Kidney (tissue), 14 donors: ENCODE results near the gene KRTAP9-6. TPM values are rescaled to one million over a fixed set of nuclear protein-coding genes. Genes with fewer than 3 reads are reported as not detected.

Experiments used
- DNase-seq, 5 donors: peaks; one replicate each; pipeline ENCODE4 v3.0.0-alpha.2; 2013 to 2020
- FAIRE-seq: peaks from 2 replicates; lab custom pipeline; 2012; peaks lifted over from hg19 to GRCh38; lab: Jason Lieb, UNC
- H3K27ac ChIP-seq, 2 donors: one replicate each; pipeline ENCODE4 v1.7.0; 2013; ENCODE audit warnings: low read depth in 2 of 2, low read length in 2 of 2, inconsistent platforms in 1 of 2
- H3K27me3 ChIP-seq: one replicate; pipeline ENCODE4 v1.7.1; 2013; ENCODE audit warnings: low read length, inconsistent platforms; ENCODE audit not compliant: control insufficient read depth, insufficient read depth
- H3K36me3 ChIP-seq, 3 donors: one replicate each; pipeline versions ENCODE4 v1.7.0 to v1.7.1; 2013; ENCODE audit warnings: low read length in 3 of 3, control low read depth in 1 of 3, inconsistent platforms in 1 of 3; ENCODE audit not compliant: insufficient read depth in 3 of 3, control insufficient read depth in 2 of 3
- H3K4me1 ChIP-seq, 3 donors: one replicate each; pipeline versions ENCODE4 v1.7.0 to v1.7.1; 2013; ENCODE audit warnings: low read length in 3 of 3, inconsistent platforms in 1 of 3, low read depth in 1 of 3; ENCODE audit not compliant: control insufficient read depth in 2 of 3, insufficient read depth in 2 of 3
- H3K4me3 ChIP-seq, 3 donors: one replicate each; pipeline versions ENCODE4 v1.7.0 to v1.8.1; 2013; ENCODE audit warnings: low read length in 3 of 3, control low read depth in 1 of 3, inconsistent platforms in 1 of 3
- H3K9ac ChIP-seq, 3 donors: one replicate each; pipeline versions ENCODE4 v1.7.0 to v1.7.1; 2013; ENCODE audit warnings: low read length in 3 of 3, control low read depth in 1 of 3, inconsistent platforms in 1 of 3
- H3K9me3 ChIP-seq, 3 donors: one replicate each; pipeline versions ENCODE4 v1.7.0 to v1.7.1; 2013; ENCODE audit warnings: low read length in 3 of 3, control low read depth in 1 of 3, inconsistent platforms in 1 of 3; ENCODE audit not compliant: control insufficient read depth in 2 of 3, insufficient read depth in 1 of 3
- CTCF ChIP-seq: IDR thresholded peaks from 3 replicates; pipeline ENCODE4 v1.5.1; 2012; ENCODE audit warnings: mild to moderate bottlenecking, moderate library complexity, borderline replicate concordance; ENCODE audit not compliant: insufficient read depth; ENCODE audit errors: extremely low read depth
- intact Hi-C: fragments of 100-400 bp; cut with DNase I; formaldehyde crosslinking; loops from one replicate; pipeline ENCODE4 v1.11.1; 2022
- polyA plus RNA-seq: library from polyadenylated mRNA; stranded (reverse); fragments of 350-450 nt; fragmentation: Illumina TruSeq; extraction: RNeasy Lipid Tissue Mini Kit (QIAGEN cat#74804); gene quantifications from one replicate; pipeline ENCODE4 v1.2.3, GENCODE V29; 2014; ENCODE audit warnings: low read depth, low replicate concordance; ENCODE audit not compliant: insufficient read depth
- total RNA-seq: library from RNA; stranded (reverse); fragmentation: NEBNext Ultra II Directional; extraction: Animal tissue kit (Norgen Biotek cat#: 25700); gene quantifications from one replicate; pipeline ENCODE4 v1.2.1, GENCODE V29; 2021
- donor health status: control.
- donor health status: control.
- donor health status: control.
- donor health status: control.
- donor health status: control.
- donor health status: DM: yes; HTN: yes; CAD: no.
- donor health status: Normal renal cell carcinoma (clear cell type).

Gene KRTAP9-6
- total and polyA plus RNA-seq, 2 donors from 2014 or later: not detected

- DNase-seq: peak in 3 of 5 donors; percentile 38 to 68 (median 44)
- H3K27me3 ChIP-seq: no peaks in the 10 kb centered on the region
- H3K36me3 ChIP-seq: no peaks in the 10 kb centered on the region
- no peak for TF ChIP-seq CTCF
- H3K4me1 ChIP-seq: no peaks in the 10 kb centered on the region
- H3K27ac ChIP-seq: no peak within 1 kb of the TSS
- intact Hi-C loops: no loop called here
- peaks cover 0 to 5% (median 0%) of the 10 kb centered on the region in 3 donors for H3K9me3 ChIP-seq
- no peak for FAIRE-seq
- no peak within 1 kb of the TSS for H3K4me3 ChIP-seq
- H3K9ac ChIP-seq: no peak within 1 kb of the TSS
These were observed 50.1 kb downstream of the KRTAP9-6 start, which contains the start of gene KRTAP17-1 for GRCh38 chr17:41315204-41315794. KRTAP17-1 (minus strand) TSS chr17:41315710; CDS start chr17:41315650, 60 bp downstream.

Other genes with a start within 250 kb of the KRTAP9-6 start
Only the 30 nearest of the 40 such genes appear.
- not detected for gene KRTAP2-4, start 199.5 kb upstream of the KRTAP9-6 start, total RNA-seq
- not detected for gene KRTAP2-4, start 199.5 kb upstream of the KRTAP9-6 start, polyA plus RNA-seq
- not detected for gene KRTAP4-7, start 181.2 kb upstream of the KRTAP9-6 start, total RNA-seq
- not detected for gene KRTAP4-7, start 181.2 kb upstream of the KRTAP9-6 start, polyA plus RNA-seq
- not detected for gene KRTAP4-8, start 167.2 kb upstream of the KRTAP9-6 start, total RNA-seq
- gene KRTAP4-8, start 167.2 kb upstream of the KRTAP9-6 start, polyA plus RNA-seq: not detected
- not detected for gene KRTAP4-16, start 163.2 kb upstream of the KRTAP9-6 start, total RNA-seq
- not detected for gene KRTAP4-16, start 163.2 kb upstream of the KRTAP9-6 start, polyA plus RNA-seq
- not detected for gene KRTAP4-9, start 160.0 kb upstream of the KRTAP9-6 start, total RNA-seq
- not detected for gene KRTAP4-9, start 160.0 kb upstream of the KRTAP9-6 start, polyA plus RNA-seq
- gene KRTAP4-11, start 147.0 kb upstream of the KRTAP9-6 start, total RNA-seq: not detected
- gene KRTAP4-11, start 147.0 kb upstream of the KRTAP9-6 start, polyA plus RNA-seq: not detected
- gene KRTAP4-12, start 141.2 kb upstream of the KRTAP9-6 start, total RNA-seq: not detected
- not detected for gene KRTAP4-12, start 141.2 kb upstream of the KRTAP9-6 start, polyA plus RNA-seq
- not detected for gene KRTAP4-6, start 124.8 kb upstream of the KRTAP9-6 start, total RNA-seq
- gene KRTAP4-6, start 124.8 kb upstream of the KRTAP9-6 start, polyA plus RNA-seq: not detected
- gene KRTAP4-5, start 115.6 kb upstream of the KRTAP9-6 start, total RNA-seq: not detected
- not detected for gene KRTAP4-5, start 115.6 kb upstream of the KRTAP9-6 start, polyA plus RNA-seq
- gene KRTAP4-4, start 104.6 kb upstream of the KRTAP9-6 start, total RNA-seq: not detected
- gene KRTAP4-4, start 104.6 kb upstream of the KRTAP9-6 start, polyA plus RNA-seq: not detected
- not detected for gene KRTAP4-3, start 97.2 kb upstream of the KRTAP9-6 start, total RNA-seq
- gene KRTAP4-3, start 97.2 kb upstream of the KRTAP9-6 start, polyA plus RNA-seq: not detected
- not detected for gene KRTAP4-2, start 87.2 kb upstream of the KRTAP9-6 start, total RNA-seq
- not detected for gene KRTAP4-2, start 87.2 kb upstream of the KRTAP9-6 start, polyA plus RNA-seq
- not detected for gene KRTAP4-1, start 80.5 kb upstream of the KRTAP9-6 start, total RNA-seq
- not detected for gene KRTAP4-1, start 80.5 kb upstream of the KRTAP9-6 start, polyA plus RNA-seq
- not detected for gene KRTAP9-1, start 75.5 kb upstream of the KRTAP9-6 start, total RNA-seq
- gene KRTAP9-1, start 75.5 kb upstream of the KRTAP9-6 start, polyA plus RNA-seq: not detected
- not detected for gene KRTAP9-2, start 38.7 kb upstream of the KRTAP9-6 start, total RNA-seq
- not detected for gene KRTAP9-2, start 38.7 kb upstream of the KRTAP9-6 start, polyA plus RNA-seq
- not detected for gene KRTAP9-3, start 32.9 kb upstream of the KRTAP9-6 start, total RNA-seq
- not detected for gene KRTAP9-3, start 32.9 kb upstream of the KRTAP9-6 start, polyA plus RNA-seq
- gene KRTAP9-8, start 27.4 kb upstream of the KRTAP9-6 start, total RNA-seq: not detected
- gene KRTAP9-8, start 27.4 kb upstream of the KRTAP9-6 start, polyA plus RNA-seq: not detected
- not detected for gene KRTAP9-4, start 15.7 kb upstream of the KRTAP9-6 start, total RNA-seq
- gene KRTAP9-4, start 15.7 kb upstream of the KRTAP9-6 start, polyA plus RNA-seq: not detected
- not detected for gene KRTAP9-9, start 10.0 kb upstream of the KRTAP9-6 start, total RNA-seq
- gene KRTAP9-9, start 10.0 kb upstream of the KRTAP9-6 start, polyA plus RNA-seq: not detected
- not detected for gene KRTAP9-7, start 10.3 kb downstream of the KRTAP9-6 start, total RNA-seq
- not detected for gene KRTAP9-7, start 10.3 kb downstream of the KRTAP9-6 start, polyA plus RNA-seq
- gene KRTAP29-1, start 37.5 kb downstream of the KRTAP9-6 start, total RNA-seq: not detected
- not detected for gene KRTAP29-1, start 37.5 kb downstream of the KRTAP9-6 start, polyA plus RNA-seq
- gene KRTAP16-1, start 43.9 kb downstream of the KRTAP9-6 start, total RNA-seq: not detected
- gene KRTAP16-1, start 43.9 kb downstream of the KRTAP9-6 start, polyA plus RNA-seq: not detected
- gene KRTAP17-1, start 50.3 kb downstream of the KRTAP9-6 start, total RNA-seq: not detected
- gene KRTAP17-1, start 50.3 kb downstream of the KRTAP9-6 start, polyA plus RNA-seq: not detected
- gene KRT33A, start 85.5 kb downstream of the KRTAP9-6 start, total RNA-seq: not detected
- gene KRT33A, start 85.5 kb downstream of the KRTAP9-6 start, polyA plus RNA-seq: not detected
- gene KRT33B, start 104.4 kb downstream of the KRTAP9-6 start, total RNA-seq: not detected
- not detected for gene KRT33B, start 104.4 kb downstream of the KRTAP9-6 start, polyA plus RNA-seq
- gene KRT34, start 116.9 kb downstream of the KRTAP9-6 start, total RNA-seq: not detected
- not detected for gene KRT34, start 116.9 kb downstream of the KRTAP9-6 start, polyA plus RNA-seq
- gene KRT31, start 132.2 kb downstream of the KRTAP9-6 start, total RNA-seq: not detected
- gene KRT31, start 132.2 kb downstream of the KRTAP9-6 start, polyA plus RNA-seq: not detected
- gene KRT37, start 159.2 kb downstream of the KRTAP9-6 start, total RNA-seq: not detected
- gene KRT37, start 159.2 kb downstream of the KRTAP9-6 start, polyA plus RNA-seq: not detected
- not detected for gene KRT38, start 175.6 kb downstream of the KRTAP9-6 start, total RNA-seq
- not detected for gene KRT38, start 175.6 kb downstream of the KRTAP9-6 start, polyA plus RNA-seq
- not detected for gene KRT32, start 202.0 kb downstream of the KRTAP9-6 start, total RNA-seq
- not detected for gene KRT32, start 202.0 kb downstream of the KRTAP9-6 start, polyA plus RNA-seq